Hepatocyte (in vitro differentiated cells): Measurements from ENCODE around the gene KLHDC1.

ENCODE experiments used
- EZH2phosphoT487 ChIP-seq: fragments of 200-600 bp; sonication (generic); IDR thresholded peaks from one replicate; pipeline ENCODE4 v1.6.1; 2018; ENCODE audit warnings: antibody characterized with exemption, mild to moderate bottlenecking, low read depth, moderate library complexity; ENCODE audit not compliant: unreplicated experiment, severe bottlenecking
- TF ChIP-seq, protein P1 (sequence below): fragments of 200-600 bp; sonication (generic); IDR thresholded peaks from 2 replicates; pipeline ENCODE4 v1.5.1; 2016; ENCODE audit warnings: antibody characterized with exemption, mild to moderate bottlenecking; ENCODE audit not compliant: poor library complexity

GRCh38 chr14:49796025-49796424 is 103.1 kb downstream of the KLHDC1 start:
- TF ChIP-seq, protein P1, sequence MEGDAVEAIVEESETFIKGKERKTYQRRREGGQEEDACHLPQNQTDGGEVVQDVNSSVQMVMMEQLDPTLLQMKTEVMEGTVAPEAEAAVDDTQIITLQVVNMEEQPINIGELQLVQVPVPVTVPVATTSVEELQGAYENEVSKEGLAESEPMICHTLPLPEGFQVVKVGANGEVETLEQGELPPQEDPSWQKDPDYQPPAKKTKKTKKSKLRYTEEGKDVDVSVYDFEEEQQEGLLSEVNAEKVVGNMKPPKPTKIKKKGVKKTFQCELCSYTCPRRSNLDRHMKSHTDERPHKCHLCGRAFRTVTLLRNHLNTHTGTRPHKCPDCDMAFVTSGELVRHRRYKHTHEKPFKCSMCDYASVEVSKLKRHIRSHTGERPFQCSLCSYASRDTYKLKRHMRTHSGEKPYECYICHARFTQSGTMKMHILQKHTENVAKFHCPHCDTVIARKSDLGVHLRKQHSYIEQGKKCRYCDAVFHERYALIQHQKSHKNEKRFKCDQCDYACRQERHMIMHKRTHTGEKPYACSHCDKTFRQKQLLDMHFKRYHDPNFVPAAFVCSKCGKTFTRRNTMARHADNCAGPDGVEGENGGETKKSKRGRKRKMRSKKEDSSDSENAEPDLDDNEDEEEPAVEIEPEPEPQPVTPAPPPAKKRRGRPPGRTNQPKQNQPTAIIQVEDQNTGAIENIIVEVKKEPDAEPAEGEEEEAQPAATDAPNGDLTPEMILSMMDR: no peak
- TF ChIP-seq EZH2phosphoT487: no peak
